ENCODE results near the gene PTPN14. TPM values are rescaled to one million over a fixed set of nuclear protein-coding genes. Genes with fewer than 3 reads are reported as not detected.

PTPN14 gene
- total RNA-seq, 3 donors from 2014 or later, result 5.8 to 49.0 (median 8.3) TPM

DNA sequence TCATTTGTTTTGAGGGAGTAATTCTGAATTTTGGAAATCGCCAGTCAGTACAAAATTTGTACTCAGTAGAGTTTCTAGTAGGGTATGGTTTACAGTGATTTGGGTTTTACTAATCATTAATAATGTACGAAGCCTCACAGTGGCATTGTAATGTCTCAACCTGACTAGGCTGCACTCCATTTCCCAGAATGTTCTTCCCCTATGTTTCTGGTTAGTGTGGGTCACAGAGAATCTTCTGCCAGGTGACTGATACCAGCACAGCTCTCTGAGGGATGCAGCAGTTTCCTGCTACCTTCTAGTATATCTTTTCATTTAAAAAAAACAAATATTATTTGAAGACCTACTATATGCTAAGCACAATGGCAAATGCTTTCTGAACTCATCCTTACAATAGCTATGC is 112.9 kb downstream of the PTPN14 start:
- Histone ChIP-seq H3K36me3 (ENCODE audit: low read depth) (no peaks in the 10 kb centered on the region), H3K4me1 (ENCODE audit: low read depth) (no peaks in the 10 kb centered on the region), H3K9me3 (no peaks in the 10 kb centered on the region), H3K4me3 (no peak overlapping the region)
- DNase-seq (no peak), ATAC-seq (no peak)
- TF ChIP-seq, protein P1, sequence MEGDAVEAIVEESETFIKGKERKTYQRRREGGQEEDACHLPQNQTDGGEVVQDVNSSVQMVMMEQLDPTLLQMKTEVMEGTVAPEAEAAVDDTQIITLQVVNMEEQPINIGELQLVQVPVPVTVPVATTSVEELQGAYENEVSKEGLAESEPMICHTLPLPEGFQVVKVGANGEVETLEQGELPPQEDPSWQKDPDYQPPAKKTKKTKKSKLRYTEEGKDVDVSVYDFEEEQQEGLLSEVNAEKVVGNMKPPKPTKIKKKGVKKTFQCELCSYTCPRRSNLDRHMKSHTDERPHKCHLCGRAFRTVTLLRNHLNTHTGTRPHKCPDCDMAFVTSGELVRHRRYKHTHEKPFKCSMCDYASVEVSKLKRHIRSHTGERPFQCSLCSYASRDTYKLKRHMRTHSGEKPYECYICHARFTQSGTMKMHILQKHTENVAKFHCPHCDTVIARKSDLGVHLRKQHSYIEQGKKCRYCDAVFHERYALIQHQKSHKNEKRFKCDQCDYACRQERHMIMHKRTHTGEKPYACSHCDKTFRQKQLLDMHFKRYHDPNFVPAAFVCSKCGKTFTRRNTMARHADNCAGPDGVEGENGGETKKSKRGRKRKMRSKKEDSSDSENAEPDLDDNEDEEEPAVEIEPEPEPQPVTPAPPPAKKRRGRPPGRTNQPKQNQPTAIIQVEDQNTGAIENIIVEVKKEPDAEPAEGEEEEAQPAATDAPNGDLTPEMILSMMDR (IDR thresholded peaks at IDR 0.05), result no peak
- intact Hi-C loops (cut with DNase I, micrococcal nuclease), result no loop called here

GRCh38 chr1:214438075-214438474 is 113.3 kb downstream of the PTPN14 start:
- H3K4me3 ChIP-seq, result no peak overlapping the region
- no peaks in the 10 kb centered on the region for H3K4me1 ChIP-seq (ENCODE audit: low read depth)
- DNase-seq, result no peak
- intact Hi-C loops (cut with DNase I, micrococcal nuclease), result no loop called here
- ATAC-seq, result no peak
- TF ChIP-seq, protein P1 (IDR thresholded peaks at IDR 0.05), result no peak
- H3K9me3 ChIP-seq, result no peaks in the 10 kb centered on the region
- no peaks in the 10 kb centered on the region for H3K36me3 ChIP-seq (ENCODE audit: low read depth)

- no peak for DNase-seq
These were observed 115.5 kb downstream of the PTPN14 start for GRCh38 chr1:214435867-214436266.

GRCh38 chr1:214432245-214432644 is 119.2 kb downstream of the PTPN14 start:
- H3K36me3 ChIP-seq (ENCODE audit: low read depth), result no peaks in the 10 kb centered on the region
- intact Hi-C loops (cut with DNase I, micrococcal nuclease), result no loop called here
- H3K4me3 ChIP-seq, result no peak overlapping the region
- ATAC-seq, result no peak
- no peak for DNase-seq
- TF ChIP-seq, protein P1 (IDR thresholded peaks at IDR 0.05), result no peak
- no peaks in the 10 kb centered on the region for H3K4me1 ChIP-seq (ENCODE audit: low read depth)
- no peaks in the 10 kb centered on the region for H3K9me3 ChIP-seq

More at GRCh38 chr1:214435867-214436266, 115.5 kb downstream of the PTPN14 start:
- no peak overlapping the region for H3K4me3 ChIP-seq
- no peaks in the 10 kb centered on the region for H3K36me3 ChIP-seq (ENCODE audit: low read depth)
- intact Hi-C loops (cut with DNase I, micrococcal nuclease), result no loop called here
- no peaks in the 10 kb centered on the region for H3K9me3 ChIP-seq
- H3K4me1 ChIP-seq (ENCODE audit: low read depth), result no peaks in the 10 kb centered on the region
- TF ChIP-seq, protein P1 (IDR thresholded peaks at IDR 0.05), result no peak
- no peak for ATAC-seq

DNA sequence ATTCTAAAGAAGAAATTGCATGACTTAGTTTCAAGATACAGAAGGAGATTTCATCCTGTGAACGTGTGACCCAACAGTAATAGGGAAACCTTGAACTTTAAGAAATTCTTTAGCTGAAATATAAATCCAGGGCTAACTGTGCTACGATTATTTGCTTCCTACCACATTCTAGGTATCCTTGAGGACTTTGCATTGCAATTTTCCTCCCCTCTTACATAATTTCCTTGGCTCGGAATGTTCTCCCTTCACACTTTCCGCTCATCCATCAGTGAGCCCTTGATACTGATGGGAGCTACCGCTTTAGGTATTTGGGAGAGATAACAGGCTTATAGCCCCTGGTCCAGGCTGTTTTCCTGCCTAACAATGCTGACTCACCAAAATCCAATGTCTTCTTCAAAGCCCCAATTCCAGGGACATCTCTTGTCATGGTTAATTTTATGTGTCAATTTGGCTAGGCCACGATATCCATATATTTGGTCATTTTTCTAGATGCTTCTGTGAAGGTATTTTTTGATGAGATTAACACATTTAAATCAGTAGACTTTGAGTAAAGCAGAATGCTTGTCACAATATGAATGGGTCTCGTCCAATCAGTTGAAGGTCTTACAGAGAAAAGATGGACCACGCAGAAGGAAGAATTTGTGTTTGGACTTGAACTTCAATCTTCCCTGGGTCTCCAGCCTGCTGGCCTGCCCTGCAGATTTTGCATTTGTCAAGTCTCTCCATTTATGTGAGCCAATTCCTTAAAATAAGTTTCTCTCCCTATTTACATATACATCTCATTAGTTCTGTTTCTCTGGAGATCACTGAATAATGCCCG is 121.2 kb downstream of the PTPN14 start:
- no peak for ATAC-seq
- Histone ChIP-seq H3K9me3 (no peaks in the 10 kb centered on the region), H3K4me1 (ENCODE audit: low read depth) (no peaks in the 10 kb centered on the region), H3K36me3 (ENCODE audit: low read depth) (no peaks in the 10 kb centered on the region), H3K4me3 (no peak overlapping the region)
- no peak for DNase-seq
- TF ChIP-seq, protein P1 (IDR thresholded peaks at IDR 0.05), result no peak
- intact Hi-C loops (cut with DNase I, micrococcal nuclease), result no loop called here
